OCI-M2 (cell line): ENCODE results near the gene TGM3.

Experiments used
- DNase-seq: peaks from one replicate; lab custom pipeline; 2025; ENCODE audit not compliant: unreplicated experiment; lab: John Stamatoyannopoulos, UW

Gene TGM3

GRCh38 chr20:2305029-2305428, 9.2 kb downstream of the TGM3 start:
- DNase-seq: no peak

GRCh38 chr20:2305479-2305878, 9.7 kb downstream of the TGM3 start:
- no peak for DNase-seq

GRCh38 chr20:2305946-2306345, 10.1 kb downstream of the TGM3 start:
- no peak for DNase-seq

- DNase-seq: no peak
Measured at GRCh38 chr20:2307136-2307535, 11.3 kb downstream of the TGM3 start.

- DNase-seq: no peak
Measured at GRCh38 chr20:2311329-2311728, 15.5 kb downstream of the TGM3 start.

- no peak for DNase-seq
Measured at GRCh38 chr20:2312876-2313275, 17.1 kb downstream of the TGM3 start.

- DNase-seq: no peak
Measured at GRCh38 chr20:2313316-2313715, 17.5 kb downstream of the TGM3 start.

GRCh38 chr20:2314759-2315439, 19.1 kb downstream of the TGM3 start:
- no peak for DNase-seq

- DNase-seq: no peak
Measured at GRCh38 chr20:2315440-2315778, 19.6 kb downstream of the TGM3 start.

- no peak for DNase-seq
Measured at GRCh38 chr20:2316847-2317495, 21.2 kb downstream of the TGM3 start.

GRCh38 chr20:2320813-2321658, 25.2 kb downstream of the TGM3 start:
- no peak for DNase-seq

GRCh38 chr20:2323051-2323450, 27.2 kb downstream of the TGM3 start:
- DNase-seq: no peak

- no peak for DNase-seq
Measured at GRCh38 chr20:2326046-2326445, 30.2 kb downstream of the TGM3 start.

GRCh38 chr20:2327620-2328555, 32.1 kb downstream of the TGM3 start:
- DNase-seq: no peak

GRCh38 chr20:2329286-2329685, 33.5 kb downstream of the TGM3 start:
- no peak for DNase-seq

GRCh38 chr20:2330090-2330695, 34.4 kb downstream of the TGM3 start:
- no peak for DNase-seq

GRCh38 chr20:2331106-2331505, 35.3 kb downstream of the TGM3 start:
- no peak for DNase-seq

GRCh38 chr20:2331901-2332565, 36.2 kb downstream of the TGM3 start:
- no peak for DNase-seq

GRCh38 chr20:2332711-2333110, 36.9 kb downstream of the TGM3 start:
- no peak for DNase-seq

- no peak for DNase-seq
Measured at GRCh38 chr20:2333821-2334220, 38.0 kb downstream of the TGM3 start.
